Pons (tissue), 1 donor: ENCODE measurements around the gene LRRC23.

ENCODE experiments used
- DNase-seq: peaks from one replicate; pipeline ENCODE4 v3.0.0-alpha.2; 2016; ENCODE audit warnings: low spot score

Gene LRRC23

DNA sequence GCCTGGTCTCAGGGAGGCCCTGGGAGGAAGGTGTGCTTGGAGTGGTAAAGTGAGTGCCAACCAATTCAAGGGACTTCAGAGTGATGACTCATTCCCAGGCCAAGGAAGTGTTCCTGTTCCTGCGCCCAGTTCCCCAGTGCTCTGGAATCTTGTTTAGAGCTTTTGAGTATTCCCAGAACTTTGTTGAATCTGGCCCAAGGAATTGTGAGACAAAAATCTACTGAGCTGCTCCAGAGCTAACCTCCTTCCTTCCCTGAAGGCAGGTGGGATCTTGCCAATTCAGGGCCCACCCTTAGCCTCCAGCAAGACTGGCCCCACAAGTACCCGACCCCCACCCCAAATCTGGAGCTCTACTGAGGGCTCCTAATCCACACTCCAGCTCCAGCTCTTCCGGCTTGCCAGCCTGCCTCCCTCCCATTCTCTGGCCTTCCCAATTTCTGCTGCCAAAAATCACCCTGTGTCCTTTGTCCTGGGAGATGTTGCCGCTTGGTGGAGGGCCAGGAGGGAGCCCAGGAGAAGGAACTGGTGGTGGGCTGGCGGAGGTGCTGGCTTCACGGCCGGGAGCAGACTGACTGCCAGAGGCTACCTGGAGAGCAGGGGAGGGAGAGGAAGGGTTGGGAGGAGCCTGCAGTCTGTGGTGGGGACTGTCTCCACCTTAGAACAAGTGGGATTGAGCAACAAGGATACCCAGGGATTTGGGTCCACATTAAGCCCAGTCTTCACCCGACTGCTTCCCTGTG, 21.1 kb downstream of the LRRC23 start:
- peak; percentile 71 for DNase-seq

GRCh38 chr12:6927379-6928021, 22.9 kb downstream of the LRRC23 start, which contains the start of gene ATN1:
TSS of gene ATN1 (plus strand) at chr12:6927959. CDS start at chr12:6934002, 6,043 bp downstream.
- peak; percentile 77 for DNase-seq

DNA sequence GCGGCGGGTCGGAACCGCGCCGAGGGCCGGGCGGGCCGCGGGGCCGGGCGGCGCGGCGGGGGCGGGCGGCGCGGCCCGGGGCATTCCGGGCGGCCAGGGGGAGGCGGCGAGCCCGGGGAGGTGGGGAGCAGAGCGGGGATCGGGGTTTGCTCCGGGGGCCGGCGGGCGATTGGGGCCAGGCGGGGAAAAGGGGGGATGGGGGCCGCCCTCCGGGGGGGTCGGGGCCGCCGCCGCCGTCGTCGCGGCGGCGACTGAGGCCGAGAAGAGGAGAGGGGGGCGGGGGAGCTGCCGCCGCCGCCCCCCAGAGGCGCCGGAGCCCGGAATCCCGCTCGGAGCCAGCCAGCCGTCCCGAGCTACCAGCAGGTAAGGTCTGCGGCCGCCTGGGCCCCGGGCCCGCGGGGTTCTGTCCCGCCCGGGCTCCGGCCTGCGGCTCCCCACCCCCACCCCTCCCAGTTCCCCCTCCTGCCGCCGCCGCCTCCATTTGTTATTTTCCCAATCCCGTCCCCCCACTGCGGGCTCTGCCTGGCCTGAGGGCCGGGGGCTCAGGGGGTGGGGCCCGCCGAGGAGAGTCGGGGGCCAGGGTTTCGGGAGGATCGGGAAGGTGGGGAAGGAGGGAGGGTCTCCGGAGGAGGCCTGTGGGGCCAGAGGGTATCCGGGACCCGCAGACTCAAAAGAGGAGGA, 23.5 kb downstream of the LRRC23 start:
- DNase-seq = no peak

- no peak for DNase-seq
Observed at GRCh38 chr12:6928703-6929407, 24.2 kb downstream of the LRRC23 start.

- no peak for DNase-seq
Observed at GRCh38 chr12:6929466-6930452, 25.1 kb downstream of the LRRC23 start.

DNA sequence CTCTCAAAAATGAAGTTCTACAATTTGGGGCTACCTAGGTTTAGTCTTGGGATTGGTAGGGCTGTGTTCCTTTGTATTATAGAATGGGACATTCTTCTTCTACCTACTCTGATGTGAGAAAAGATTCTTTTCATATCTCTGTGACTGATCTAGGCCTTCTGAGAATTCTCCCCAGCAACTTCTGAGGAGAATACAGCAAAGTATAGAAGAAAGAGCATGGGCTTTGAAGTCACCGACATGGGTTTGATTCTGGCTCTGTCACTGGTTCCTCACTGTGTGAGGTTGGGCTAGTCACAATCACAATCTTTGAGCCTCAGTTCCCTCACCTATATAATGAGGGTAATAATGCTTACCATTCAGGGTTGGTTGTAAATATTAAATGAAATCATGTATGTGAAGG, 28.1 kb downstream of the LRRC23 start:
- no peak for DNase-seq

- DNase-seq = no peak
Observed at GRCh38 chr12:6934110-6934509, 29.5 kb downstream of the LRRC23 start.

DNA sequence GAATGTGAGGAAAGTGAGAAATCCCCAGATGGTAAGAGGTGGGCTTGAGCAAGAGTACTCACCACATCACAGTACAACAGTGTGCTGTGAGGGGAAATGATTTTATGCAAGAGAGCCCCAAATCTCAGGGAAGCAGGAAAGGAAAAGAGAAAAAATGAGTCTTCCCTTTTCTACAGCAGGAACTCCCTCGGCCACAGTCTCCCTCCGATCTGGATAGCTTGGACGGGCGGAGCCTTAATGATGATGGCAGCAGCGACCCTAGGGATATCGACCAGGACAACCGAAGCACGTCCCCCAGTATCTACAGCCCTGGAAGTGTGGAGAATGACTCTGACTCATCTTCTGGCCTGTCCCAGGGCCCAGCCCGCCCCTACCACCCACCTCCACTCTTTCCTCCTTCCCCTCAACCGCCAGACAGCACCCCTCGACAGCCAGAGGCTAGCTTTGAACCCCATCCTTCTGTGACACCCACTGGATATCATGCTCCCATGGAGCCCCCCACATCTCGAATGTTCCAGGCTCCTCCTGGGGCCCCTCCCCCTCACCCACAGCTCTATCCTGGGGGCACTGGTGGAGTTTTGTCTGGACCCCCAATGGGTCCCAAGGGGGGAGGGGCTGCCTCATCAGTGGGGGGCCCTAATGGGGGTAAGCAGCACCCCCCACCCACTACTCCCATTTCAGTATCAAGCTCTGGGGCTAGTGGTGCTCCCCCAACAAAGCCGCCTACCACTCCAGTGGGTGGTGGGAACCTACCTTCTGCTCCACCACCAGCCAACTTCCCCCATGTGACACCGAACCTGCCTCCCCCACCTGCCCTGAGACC, 31.0 kb downstream of the LRRC23 start:
- no peak for DNase-seq

DNA sequence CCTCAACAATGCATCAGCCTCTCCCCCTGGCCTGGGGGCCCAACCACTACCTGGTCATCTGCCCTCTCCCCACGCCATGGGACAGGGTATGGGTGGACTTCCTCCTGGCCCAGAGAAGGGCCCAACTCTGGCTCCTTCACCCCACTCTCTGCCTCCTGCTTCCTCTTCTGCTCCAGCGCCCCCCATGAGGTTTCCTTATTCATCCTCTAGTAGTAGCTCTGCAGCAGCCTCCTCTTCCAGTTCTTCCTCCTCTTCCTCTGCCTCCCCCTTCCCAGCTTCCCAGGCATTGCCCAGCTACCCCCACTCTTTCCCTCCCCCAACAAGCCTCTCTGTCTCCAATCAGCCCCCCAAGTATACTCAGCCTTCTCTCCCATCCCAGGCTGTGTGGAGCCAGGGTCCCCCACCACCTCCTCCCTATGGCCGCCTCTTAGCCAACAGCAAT, 31.6 kb downstream of the LRRC23 start:
- no peak for DNase-seq

DNA sequence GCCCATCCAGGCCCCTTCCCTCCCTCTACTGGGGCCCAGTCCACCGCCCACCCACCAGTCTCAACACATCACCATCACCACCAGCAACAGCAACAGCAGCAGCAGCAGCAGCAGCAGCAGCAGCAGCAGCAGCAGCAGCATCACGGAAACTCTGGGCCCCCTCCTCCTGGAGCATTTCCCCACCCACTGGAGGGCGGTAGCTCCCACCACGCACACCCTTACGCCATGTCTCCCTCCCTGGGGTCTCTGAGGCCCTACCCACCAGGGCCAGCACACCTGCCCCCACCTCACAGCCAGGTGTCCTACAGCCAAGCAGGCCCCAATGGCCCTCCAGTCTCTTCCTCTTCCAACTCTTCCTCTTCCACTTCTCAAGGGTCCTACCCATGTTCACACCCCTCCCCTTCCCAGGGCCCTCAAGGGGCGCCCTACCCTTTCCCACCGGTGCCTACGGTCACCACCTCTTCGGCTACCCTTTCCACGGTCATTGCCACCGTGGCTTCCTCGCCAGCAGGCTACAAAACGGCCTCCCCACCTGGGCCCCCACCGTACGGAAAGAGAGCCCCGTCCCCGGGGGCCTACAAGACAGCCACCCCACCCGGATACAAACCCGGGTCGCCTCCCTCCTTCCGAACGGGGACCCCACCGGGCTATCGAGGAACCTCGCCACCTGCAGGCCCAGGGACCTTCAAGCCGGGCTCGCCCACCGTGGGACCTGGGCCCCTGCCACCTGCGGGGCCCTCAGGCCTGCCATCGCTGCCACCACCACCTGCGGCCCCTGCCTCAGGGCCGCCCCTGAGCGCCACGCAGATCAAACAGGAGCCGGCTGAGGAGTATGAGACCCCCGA, 32.2 kb downstream of the LRRC23 start:
- no peak for DNase-seq

- peak; percentile 95 for DNase-seq
Observed at GRCh38 chr12:6937481-6938352, 33.1 kb downstream of the LRRC23 start.

- DNase-seq = no peak
Observed at GRCh38 chr12:6938353-6939190, 34.0 kb downstream of the LRRC23 start.

DNA sequence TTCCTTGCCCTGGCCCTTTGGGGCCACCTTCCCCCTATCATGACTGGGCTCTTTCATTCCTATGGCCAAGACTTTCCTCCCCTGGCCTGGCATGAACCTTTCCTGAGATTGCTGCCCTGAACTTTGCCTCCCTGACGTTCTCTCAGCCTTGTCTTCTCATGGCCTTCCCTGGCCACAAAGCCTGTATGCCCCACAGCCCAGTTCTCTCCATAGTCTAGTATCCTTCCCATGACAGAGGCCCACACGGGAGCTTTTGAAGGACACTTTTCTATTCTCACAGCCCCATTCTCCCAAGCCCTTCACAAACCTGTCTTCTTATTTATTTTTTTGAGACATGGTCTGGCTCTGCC, 34.5 kb downstream of the LRRC23 start:
- no peak for DNase-seq

GRCh38 chr12:6941267-6941666, 36.6 kb downstream of the LRRC23 start:
- no peak for DNase-seq

DNA sequence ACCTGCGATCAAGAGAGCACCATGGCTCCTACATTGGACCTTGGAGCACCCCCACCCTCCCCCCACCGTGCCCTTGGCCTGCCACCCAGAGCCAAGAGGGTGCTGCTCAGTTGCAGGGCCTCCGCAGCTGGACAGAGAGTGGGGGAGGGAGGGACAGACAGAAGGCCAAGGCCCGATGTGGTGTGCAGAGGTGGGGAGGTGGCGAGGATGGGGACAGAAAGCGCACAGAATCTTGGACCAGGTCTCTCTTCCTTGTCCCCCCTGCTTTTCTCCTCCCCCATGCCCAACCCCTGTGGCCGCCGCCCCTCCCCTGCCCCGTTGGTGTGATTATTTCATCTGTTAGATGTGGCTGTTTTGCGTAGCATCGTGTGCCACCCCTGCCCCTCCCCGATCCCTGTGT, 37.2 kb downstream of the LRRC23 start:
- DNase-seq = no peak

GRCh38 chr12:6942331-6942665, 37.7 kb downstream of the LRRC23 start:
- DNase-seq = no peak

DNA sequence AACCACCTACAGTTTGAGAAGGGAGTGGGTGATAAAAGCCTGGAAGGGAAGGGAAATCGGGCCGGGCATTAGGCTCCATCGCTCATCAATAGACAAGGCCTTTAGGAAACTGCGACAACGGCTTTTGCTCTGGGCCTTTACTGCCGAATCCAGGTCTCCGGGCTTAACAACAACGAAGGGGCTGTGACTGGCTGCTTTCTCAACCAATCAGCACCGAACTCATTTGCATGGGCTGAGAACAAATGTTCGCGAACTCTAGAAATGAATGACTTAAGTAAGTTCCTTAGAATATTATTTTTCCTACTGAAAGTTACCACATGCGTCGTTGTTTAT, 38.7 kb downstream of the LRRC23 start:
- no peak for DNase-seq
